ENCODE results near the gene ZNF491.

ZNF491 gene

DNA sequence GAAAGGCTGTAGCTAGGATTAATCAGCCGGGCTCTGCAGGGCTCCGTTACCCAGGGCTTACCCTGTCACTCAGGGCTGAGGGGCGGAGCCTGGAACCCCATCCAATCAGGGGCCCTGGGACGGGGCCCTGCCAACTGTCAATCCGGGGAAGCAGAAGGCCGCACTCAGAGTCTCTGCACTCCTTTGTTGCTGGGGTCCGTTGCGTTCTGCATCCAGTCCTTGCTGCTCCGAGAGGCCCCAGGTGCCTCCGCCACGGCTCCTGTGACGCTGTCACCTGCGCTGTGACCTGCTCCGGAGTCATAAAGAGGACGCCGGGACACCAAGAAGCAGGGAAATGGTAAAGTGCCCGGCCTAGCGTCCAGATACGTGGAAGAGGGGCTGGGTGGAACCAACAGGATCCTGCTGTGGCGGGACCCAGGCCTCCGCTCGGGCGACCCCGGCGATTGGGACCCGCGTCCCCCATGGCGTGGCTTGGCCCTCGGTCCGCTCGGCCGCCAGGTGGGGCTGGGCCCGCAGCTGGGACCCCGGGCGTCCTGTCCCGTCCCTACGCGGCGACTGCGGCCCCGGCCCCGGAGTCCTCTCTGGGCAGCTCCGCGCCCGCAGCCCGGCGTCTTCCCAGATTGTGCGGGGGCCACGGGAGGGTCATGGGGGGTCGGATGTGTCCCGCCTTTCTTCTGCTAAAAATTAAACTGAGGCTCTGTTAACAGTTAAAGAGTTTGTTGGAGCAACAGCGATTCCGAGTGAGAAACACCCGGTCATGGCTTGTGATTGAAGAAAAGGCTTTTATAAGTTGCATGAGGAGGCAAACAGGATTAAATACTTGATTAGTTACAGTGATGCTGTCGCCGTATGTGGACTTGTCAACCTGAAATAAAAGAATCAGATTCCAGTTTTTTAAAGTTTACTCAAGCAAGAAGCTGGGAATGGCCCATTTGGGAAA lies at the start of gene ZNF491:
Gene ZNF491 (plus strand): TSS at position 133 of the 940 bp plus-strand sequence. CDS start 7,431 bp downstream, outside the sequence.
- no peak for TF ChIP-seq SUZ12 (IDR thresholded peaks at IDR 0.05; ENCODE audit: extremely low read depth, insufficient read depth, insufficient read length)
- TF ChIP-seq YY1 (IDR thresholded peaks at IDR 0.05; ENCODE audit: insufficient read depth, insufficient read length) = no peak
- no peak for TF ChIP-seq ZNF274 (IDR thresholded peaks at IDR 0.05; ENCODE audit: low read depth, low read length)
- H3K4me1 ChIP-seq (ENCODE audit: insufficient read depth, insufficient read length) = no peaks in the 10 kb centered on the region
- peak; percentile 92 for DNase-seq (ENCODE audit: low read depth, low spot score)
- no peaks in the 10 kb centered on the region for H3K9me3 ChIP-seq (ENCODE audit: insufficient read depth, low read length)
- H3K27me3 ChIP-seq (ENCODE audit: insufficient read depth, insufficient read length) = no peaks in the 10 kb centered on the region
- peak within 1 kb of the TSS; percentile 65 for H3K4me3 ChIP-seq (ENCODE audit: insufficient read length, low read depth)
- no peaks in the 10 kb centered on the region for H3K36me3 ChIP-seq (ENCODE audit: insufficient read depth, insufficient read length, low read length)
- peak within 1 kb of the TSS; percentile 92 for H3K9ac ChIP-seq (ENCODE audit: insufficient read length, low read depth)

GRCh38 chr19:11749751-11750150 lies 48.6 kb upstream of the ZNF491 start:
- TF ChIP-seq YY1 (IDR thresholded peaks at IDR 0.05; ENCODE audit: insufficient read depth, insufficient read length) (no peak), ZNF274 (IDR thresholded peaks at IDR 0.05; ENCODE audit: low read depth, low read length) (no peak), SUZ12 (IDR thresholded peaks at IDR 0.05; ENCODE audit: extremely low read depth, insufficient read depth, insufficient read length) (no peak)
- H3K27me3 ChIP-seq (ENCODE audit: insufficient read depth, insufficient read length) = no peaks in the 10 kb centered on the region

GRCh38 chr19:11752244-11752736 lies 46.0 kb upstream of the ZNF491 start:
- TF ChIP-seq SUZ12 (IDR thresholded peaks at IDR 0.05; ENCODE audit: extremely low read depth, insufficient read depth, insufficient read length) (no peak), YY1 (IDR thresholded peaks at IDR 0.05; ENCODE audit: insufficient read depth, insufficient read length) (no peak), ZNF274 (IDR thresholded peaks at IDR 0.05; ENCODE audit: low read depth, low read length) (no peak)
- Histone ChIP-seq H3K4me1 (ENCODE audit: insufficient read depth, insufficient read length) (no peaks in the 10 kb centered on the region), H3K9me3 (ENCODE audit: insufficient read depth, low read length) (peaks cover 33% of the 10 kb centered on the region), H3K27me3 (ENCODE audit: insufficient read depth, insufficient read length) (no peaks in the 10 kb centered on the region), H3K4me3 (ENCODE audit: insufficient read length, low read depth) (no peak overlapping the region), H3K9ac (ENCODE audit: insufficient read length, low read depth) (no peak overlapping the region), H3K36me3 (ENCODE audit: insufficient read depth, insufficient read length, low read length) (no peaks in the 10 kb centered on the region)
- no peak for DNase-seq (ENCODE audit: low read depth, low spot score)

More at GRCh38 chr19:11749751-11750150, 48.6 kb upstream of the ZNF491 start:
- H3K9ac ChIP-seq (ENCODE audit: insufficient read length, low read depth) = no peak overlapping the region
- no peaks in the 10 kb centered on the region for H3K4me1 ChIP-seq (ENCODE audit: insufficient read depth, insufficient read length)
- no peak for DNase-seq (ENCODE audit: low read depth, low spot score)
- peaks cover 21% of the 10 kb centered on the region for H3K9me3 ChIP-seq (ENCODE audit: insufficient read depth, low read length)
- H3K4me3 ChIP-seq (ENCODE audit: insufficient read length, low read depth) = no peak overlapping the region
- H3K36me3 ChIP-seq (ENCODE audit: insufficient read depth, insufficient read length, low read length) = no peaks in the 10 kb centered on the region

GRCh38 chr19:11754663-11755062 lies 43.7 kb upstream of the ZNF491 start:
- H3K4me1 ChIP-seq (ENCODE audit: insufficient read depth, insufficient read length) = no peaks in the 10 kb centered on the region
- no peak overlapping the region for H3K9ac ChIP-seq (ENCODE audit: insufficient read length, low read depth)
- no peaks in the 10 kb centered on the region for H3K36me3 ChIP-seq (ENCODE audit: insufficient read depth, insufficient read length, low read length)
- no peak overlapping the region for H3K4me3 ChIP-seq (ENCODE audit: insufficient read length, low read depth)
- H3K27me3 ChIP-seq (ENCODE audit: insufficient read depth, insufficient read length) = no peaks in the 10 kb centered on the region
- TF ChIP-seq YY1 (IDR thresholded peaks at IDR 0.05; ENCODE audit: insufficient read depth, insufficient read length) = no peak
- TF ChIP-seq SUZ12 (IDR thresholded peaks at IDR 0.05; ENCODE audit: extremely low read depth, insufficient read depth, insufficient read length) = no peak
- TF ChIP-seq ZNF274 (IDR thresholded peaks at IDR 0.05; ENCODE audit: low read depth, low read length) = no peak
- H3K9me3 ChIP-seq (ENCODE audit: insufficient read depth, low read length) = peaks cover 21% of the 10 kb centered on the region
- no peak for DNase-seq (ENCODE audit: low read depth, low spot score)

DNA sequence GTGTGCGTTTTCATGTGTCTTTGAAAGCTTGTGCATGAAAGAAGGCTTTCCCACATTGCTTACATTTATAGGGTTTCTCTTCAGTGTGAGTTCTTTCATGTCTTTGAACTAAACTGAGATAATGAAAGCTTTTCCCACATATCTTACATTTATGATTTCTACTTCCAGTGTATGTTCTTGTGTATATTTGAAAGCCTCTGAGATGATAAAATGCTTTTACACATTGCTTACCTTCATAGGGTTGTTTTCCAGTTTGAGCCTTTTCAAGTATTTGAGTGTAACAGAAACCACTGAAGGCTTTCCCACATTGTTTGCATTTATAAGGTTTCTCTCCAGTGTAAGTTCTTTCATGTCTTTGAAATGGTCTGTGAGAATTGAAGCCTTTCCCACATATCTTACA lies 41.4 kb upstream of the ZNF491 start:
- peaks cover 17% of the 10 kb centered on the region for H3K9me3 ChIP-seq (ENCODE audit: insufficient read depth, low read length)
- TF ChIP-seq ZNF274 (IDR thresholded peaks at IDR 0.05; ENCODE audit: low read depth, low read length) (no peak), YY1 (IDR thresholded peaks at IDR 0.05; ENCODE audit: insufficient read depth, insufficient read length) (no peak), SUZ12 (IDR thresholded peaks at IDR 0.05; ENCODE audit: extremely low read depth, insufficient read depth, insufficient read length) (no peak)
- no peaks in the 10 kb centered on the region for H3K36me3 ChIP-seq (ENCODE audit: insufficient read depth, insufficient read length, low read length)

DNA sequence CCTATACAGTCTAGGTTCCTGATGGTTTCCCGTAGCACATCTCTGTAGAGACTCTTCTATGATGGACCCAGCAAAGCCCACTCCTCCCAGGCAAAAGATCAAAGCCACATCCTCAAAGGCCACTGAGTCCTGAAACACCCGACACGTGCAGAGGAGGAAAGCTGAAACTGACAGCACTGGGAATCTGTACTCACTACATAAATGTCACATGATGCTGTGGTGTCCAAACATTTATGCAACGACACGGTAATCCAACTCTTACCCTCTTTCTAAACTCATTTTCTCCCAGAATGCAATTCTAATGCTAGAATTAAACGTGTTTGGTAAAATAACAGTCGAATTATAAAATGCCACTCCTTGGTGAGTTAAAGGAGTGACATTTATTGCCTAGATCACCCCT lies 38.5 kb upstream of the ZNF491 start:
- TF ChIP-seq YY1 (IDR thresholded peaks at IDR 0.05; ENCODE audit: insufficient read depth, insufficient read length) (no peak), SUZ12 (IDR thresholded peaks at IDR 0.05; ENCODE audit: extremely low read depth, insufficient read depth, insufficient read length) (no peak), ZNF274 (IDR thresholded peaks at IDR 0.05; ENCODE audit: low read depth, low read length) (no peak)
- H3K36me3 ChIP-seq (ENCODE audit: insufficient read depth, insufficient read length, low read length) = no peaks in the 10 kb centered on the region
- H3K4me1 ChIP-seq (ENCODE audit: insufficient read depth, insufficient read length) = no peaks in the 10 kb centered on the region
- H3K9ac ChIP-seq (ENCODE audit: insufficient read length, low read depth) = no peak overlapping the region
- no peak overlapping the region for H3K4me3 ChIP-seq (ENCODE audit: insufficient read length, low read depth)
- H3K27me3 ChIP-seq (ENCODE audit: insufficient read depth, insufficient read length) = no peaks in the 10 kb centered on the region
- no peak for DNase-seq (ENCODE audit: low read depth, low spot score)
- H3K9me3 ChIP-seq (ENCODE audit: insufficient read depth, low read length) = peaks cover 17% of the 10 kb centered on the region

More for the DNA sequence above, 41.4 kb upstream of the ZNF491 start:
- Histone ChIP-seq H3K27me3 (ENCODE audit: insufficient read depth, insufficient read length) (no peaks in the 10 kb centered on the region), H3K4me1 (ENCODE audit: insufficient read depth, insufficient read length) (no peaks in the 10 kb centered on the region), H3K9ac (ENCODE audit: insufficient read length, low read depth) (no peak overlapping the region), H3K4me3 (ENCODE audit: insufficient read length, low read depth) (no peak overlapping the region)
- DNase-seq (ENCODE audit: low read depth, low spot score) = no peak

- DNase-seq (ENCODE audit: low read depth, low spot score) = no peak
- TF ChIP-seq SUZ12 (IDR thresholded peaks at IDR 0.05; ENCODE audit: extremely low read depth, insufficient read depth, insufficient read length) (no peak), YY1 (IDR thresholded peaks at IDR 0.05; ENCODE audit: insufficient read depth, insufficient read length) (no peak), ZNF274 (IDR thresholded peaks at IDR 0.05; ENCODE audit: low read depth, low read length) (no peak)
- no peak overlapping the region for H3K9ac ChIP-seq (ENCODE audit: insufficient read length, low read depth)
These were observed 35.2 kb upstream of the ZNF491 start for GRCh38 chr19:11763117-11763516.

More at GRCh38 chr19:11763117-11763516, 35.2 kb upstream of the ZNF491 start:
- Histone ChIP-seq H3K9me3 (ENCODE audit: insufficient read depth, low read length) (no peaks in the 10 kb centered on the region; the same call in 1 of the 2 replicates), H3K4me1 (ENCODE audit: insufficient read depth, insufficient read length) (peaks cover 4% of the 10 kb centered on the region), H3K4me3 (ENCODE audit: insufficient read length, low read depth) (no peak overlapping the region), H3K27me3 (ENCODE audit: insufficient read depth, insufficient read length) (peaks cover 10% of the 10 kb centered on the region), H3K36me3 (ENCODE audit: insufficient read depth, insufficient read length, low read length) (no peaks in the 10 kb centered on the region)
